NCI-H2081 (cell line): ENCODE measurements around the gene PIGT.

Experiments used
- DNase-seq, 2 experiments: peaks; one replicate each; lab custom pipeline; 2025; lab: John Stamatoyannopoulos, UW

The PIGT gene

GRCh38 chr20:45400346-45401031 lies 15.5 kb upstream of the PIGT start:
- DNase-seq, result no peak

- no peak for DNase-seq
These were observed 13.0 kb upstream of the PIGT start for GRCh38 chr20:45402946-45403345.

GRCh38 chr20:45404438-45404837 lies 11.5 kb upstream of the PIGT start:
- no peak for DNase-seq

- no peak for DNase-seq
These were observed 10.2 kb upstream of the PIGT start for GRCh38 chr20:45405571-45406259.

GRCh38 chr20:45406260-45407066 lies 9.5 kb upstream of the PIGT start:
- DNase-seq, result peak; percentile 46 to 49

- peak; percentile 29 to 35 for DNase-seq
These were observed 8.7 kb upstream of the PIGT start for GRCh38 chr20:45407067-45407745.

GRCh38 chr20:45407783-45408645 lies 7.9 kb upstream of the PIGT start, which contains the start of gene DBNDD2:
Gene DBNDD2, plus strand, starts transcription at chr20:45408289. Its CDS starts 179 bp downstream, at chr20:45408468.
- DNase-seq, result no peak

- DNase-seq, result no peak
These were observed 7.2 kb upstream of the PIGT start for GRCh38 chr20:45408646-45409213.

- no peak for DNase-seq
These were observed 6.2 kb upstream of the PIGT start for GRCh38 chr20:45409521-45410272.

GRCh38 chr20:45410887-45411286 lies 5.1 kb upstream of the PIGT start:
- no peak for DNase-seq

- DNase-seq, result no peak
These were observed 3.3 kb upstream of the PIGT start for GRCh38 chr20:45412653-45413052.

- no peak for DNase-seq
These were observed 2.5 kb upstream of the PIGT start for GRCh38 chr20:45413479-45413878.

GRCh38 chr20:45416917-45417316 lies 976 bp downstream of the PIGT start:
- no peak for DNase-seq

- DNase-seq, result peak; percentile 90 to 98
These were observed 3.5 kb downstream of the PIGT start for GRCh38 chr20:45419188-45420091.

GRCh38 chr20:45420125-45420524 lies 4.2 kb downstream of the PIGT start:
- DNase-seq, result no peak

GRCh38 chr20:45423700-45424099 lies 7.8 kb downstream of the PIGT start:
- DNase-seq, result no peak

GRCh38 chr20:45425561-45425960 lies 9.6 kb downstream of the PIGT start:
- DNase-seq, result no peak

GRCh38 chr20:45426320-45427016 lies 10.5 kb downstream of the PIGT start:
- no peak for DNase-seq
